ENCODE results near the gene TPP2. TPM values are rescaled to one million over a fixed set of nuclear protein-coding genes. Genes with fewer than 3 reads are reported as not detected.

Gene TPP2
- total RNA-seq, 6 experiments from 2014 or later: 18.4 to 35.3 (median 28.4) TPM

- ATAC-seq (no peak), DNase-seq (no peak)
- 72% methylated on average over 4 of the region's 4 CpGs for WGBS (ENCODE audit: insufficient coverage, low coverage, low lambda C conversion rate, missing lambda C conversion rate)
- no peak for TF ChIP-seq CTCF (IDR thresholded peaks at IDR 0.05)
- peaks cover 5 to 23% (median 10%) of the 10 kb centered on the region in 4 donors for H3K36me3 ChIP-seq
- H3K9me3 ChIP-seq: no peaks in the 10 kb centered on the region
- no peak overlapping the region for H3K27ac ChIP-seq
- intact Hi-C loops (cut with DNase I): no loop called here
- no peaks in the 10 kb centered on the region for H3K4me1 ChIP-seq
- H3K4me3 ChIP-seq: no peak overlapping the region
- no peaks in the 10 kb centered on the region for H3K27me3 ChIP-seq
These were observed 71.1 kb downstream of the TPP2 start for GRCh38 chr13:102667911-102668310.

GRCh38 chr13:102670130-102670529 is 73.3 kb downstream of the TPP2 start:
- H3K27me3 ChIP-seq: no peaks in the 10 kb centered on the region
- intact Hi-C loops (cut with DNase I): no loop called here
- peaks cover 0 to 31% (median 6%) of the 10 kb centered on the region in 4 donors for H3K36me3 ChIP-seq
- DNase-seq: no peak
- H3K4me3 ChIP-seq: no peak overlapping the region
- WGBS (ENCODE audit: insufficient coverage, low coverage, low lambda C conversion rate, missing lambda C conversion rate): 63% methylated on average over 5 of the region's 5 CpGs
- no peaks in the 10 kb centered on the region for H3K4me1 ChIP-seq
- H3K9me3 ChIP-seq: no peaks in the 10 kb centered on the region
- no peak for ATAC-seq
- no peak overlapping the region for H3K27ac ChIP-seq
- TF ChIP-seq CTCF (IDR thresholded peaks at IDR 0.05) (no peak), POLR2A (IDR thresholded peaks at IDR 0.05) (no peak)

- ATAC-seq: no peak
- H3K9me3 ChIP-seq: no peaks in the 10 kb centered on the region
- H3K4me1 ChIP-seq: no peaks in the 10 kb centered on the region
- H3K27me3 ChIP-seq: no peaks in the 10 kb centered on the region
- TF ChIP-seq CTCF (IDR thresholded peaks at IDR 0.05) (no peak), POLR2A (IDR thresholded peaks at IDR 0.05) (no peak)
- no peak overlapping the region for H3K27ac ChIP-seq
- H3K36me3 ChIP-seq: peaks cover 3 to 40% (median 15%) of the 10 kb centered on the region in 4 donors
- no peak overlapping the region for H3K4me3 ChIP-seq
- intact Hi-C loops (cut with DNase I): no loop called here
- DNase-seq: no peak
- 79% methylated on average over 3 of the region's 3 CpGs for WGBS (ENCODE audit: insufficient coverage, low coverage, low lambda C conversion rate, missing lambda C conversion rate)
These were observed 78.3 kb downstream of the TPP2 start for GRCh38 chr13:102675115-102675514.

GRCh38 chr13:102677122-102677521 is 80.3 kb downstream of the TPP2 start:
- WGBS (ENCODE audit: insufficient coverage, low coverage, low lambda C conversion rate, missing lambda C conversion rate): 93% methylated on average over 4 of the region's 4 CpGs
- H3K27ac ChIP-seq: no peak overlapping the region
- H3K4me1 ChIP-seq: no peaks in the 10 kb centered on the region
- intact Hi-C loops (cut with DNase I): no loop called here
- ATAC-seq: no peak
- no peak overlapping the region for H3K4me3 ChIP-seq
- H3K36me3 ChIP-seq: peaks cover 3 to 40% (median 15%) of the 10 kb centered on the region in 4 donors
- TF ChIP-seq CTCF (IDR thresholded peaks at IDR 0.05) (no peak), POLR2A (IDR thresholded peaks at IDR 0.05) (no peak)
- H3K27me3 ChIP-seq: no peaks in the 10 kb centered on the region
- no peaks in the 10 kb centered on the region for H3K9me3 ChIP-seq
- no peak for DNase-seq

All from right lobe of liver (tissue), 6 donors.